Measurements from ENCODE around the gene CACNA1C. TPM values are rescaled to one million over a fixed set of nuclear protein-coding genes. Genes with fewer than 3 reads are reported as not detected.

The CACNA1C gene
- total and polyA plus RNA-seq, 2 of the 4 experiments (the other 2 are of a cell fraction): 1.6 to 2.6 TPM

- TF ChIP-seq USF2 (IDR thresholded peaks at IDR 0.05; ENCODE audit: low read depth, low read length) (no peak), CEBPB (IDR thresholded peaks at IDR 0.05; ENCODE audit: low read depth, low read length) (no peak)
These were observed 338.1 kb downstream of the CACNA1C start (continued) for GRCh38 chr12:2390850-2391390.

- dilution Hi-C loops (cut with HindIII; ENCODE audit: low sequenced_read_pairs, unreplicated experiment): no loop called here
- POLR2A ChIA-PET (ENCODE audit: unreplicated experiment): no interaction called here
These were observed 339.0 kb downstream of the CACNA1C start for GRCh38 chr12:2391740-2392331.

More at GRCh38 chr12:2391740-2392331, 339.0 kb downstream of the CACNA1C start:
- Histone ChIP-seq H2BK20ac (ENCODE audit: low read depth, low read length) (no peak overlapping the region), H3K36me3 (ENCODE audit: control insufficient read depth, insufficient read depth, low read length) (no peaks in the 10 kb centered on the region), H3K4me2 (ENCODE audit: low read depth, low read length) (no peak overlapping the region), H4K91ac (ENCODE audit: insufficient read depth, low read depth, low read length) (no peak overlapping the region), H2BK15ac (ENCODE audit: low read depth, low read length) (no peak overlapping the region), H3K27me3 (ENCODE audit: control insufficient read depth, insufficient read depth, low read length) (no peaks in the 10 kb centered on the region), H2BK5ac (ENCODE audit: low read depth, low read length, poor library complexity, severe bottlenecking) (no peak overlapping the region), H2AK9ac (replicated peaks; ENCODE audit: low read depth, low read length, poor library complexity) (no peak overlapping the region), H3K4me3 (ENCODE audit: insufficient read depth, low read depth, low read length) (no peak overlapping the region), H3K18ac (ENCODE audit: low read depth, low read length) (no peak overlapping the region), H4K5ac (ENCODE audit: low read depth, low read length) (no peak overlapping the region), H3K4ac (ENCODE audit: low read depth, low read length) (no peak overlapping the region), H3K23ac (ENCODE audit: low read depth, low read length) (no peak overlapping the region), H2AK5ac (ENCODE audit: low read depth, low read length) (no peak overlapping the region), H4K8ac (ENCODE audit: low read depth in 2 of 2, low read length in 2 of 2) (no peak overlapping the region), H3K9me3 (ENCODE audit: control insufficient read depth, insufficient read depth, low read length) (no peaks in the 10 kb centered on the region), H3K79me1 (ENCODE audit: low read depth in 1 of 2, low read length in 2 of 2) (0 out of 4 replicates have a peak, but pooled peaks cover 0 to 3% of the 10 kb centered on the region in 2 experiments), H2AFZ (replicated peaks; ENCODE audit: low read length, poor library complexity) (no peak overlapping the region), H3K14ac (replicated peaks; ENCODE audit: low read depth, low read length) (no peak overlapping the region), H3K4me1 (ENCODE audit: control insufficient read depth, insufficient read depth, low read length) (peaks cover 12% of the 10 kb centered on the region), H3K27ac (ENCODE audit: insufficient read depth, low read length) (no peak overlapping the region), H2BK120ac (ENCODE audit: low read depth, low read length) (no peak overlapping the region), H3K9ac (ENCODE audit: low read depth, low read length) (no peak overlapping the region), H3K56ac (ENCODE audit: extremely low read depth, insufficient read depth, low read length) (no peak overlapping the region), H4K20me1 (ENCODE audit: insufficient read depth, low read length) (0 out of 2 replicates have a peak, but pooled peaks cover 3% of the 10 kb centered on the region), H3K9me1 (ENCODE audit: insufficient read depth, low read length) (peaks cover 8% of the 10 kb centered on the region; the same call in 1 of the 2 replicates)
- ATAC-seq (ENCODE audit: low read depth) (no peak), DNase-seq (no peak)
- no TSS peak for BruUV-seq (replicated peaks)
- TF ChIP-seq RCOR1 (IDR thresholded peaks at IDR 0.05; ENCODE audit: insufficient replicate concordance, low read length): no peak
- no peak for TF ChIP-seq CEBPB (IDR thresholded peaks at IDR 0.05; ENCODE audit: low read depth, low read length)
- TF ChIP-seq MAFK (IDR thresholded peaks at IDR 0.05; ENCODE audit: low read depth, low read length): peak; percentile 33
- intact Hi-C loops (cut with micrococcal nuclease) (no loop called here), in situ Hi-C loops (cut with MboI; ENCODE audit: low sequenced_read_pairs) (no loop called here)
- 93% methylated on average over 3 of the region's 9 CpGs; no CpG with 5 or more reads in 1 of the 2 experiments for WGBS, 2 experiments (ENCODE audit: extremely low coverage in 2 of 2, insufficient read length in 1 of 2)
- CTCF ChIA-PET: interaction anchor here (0.6 kb wide), 1 partner anchor 21 kb away, joined by 3 read pairs; no protein-coding TSS in a partner anchor

Data from IMR-90 (cell line).